ENCODE data around the gene LRRC58.

DNA sequence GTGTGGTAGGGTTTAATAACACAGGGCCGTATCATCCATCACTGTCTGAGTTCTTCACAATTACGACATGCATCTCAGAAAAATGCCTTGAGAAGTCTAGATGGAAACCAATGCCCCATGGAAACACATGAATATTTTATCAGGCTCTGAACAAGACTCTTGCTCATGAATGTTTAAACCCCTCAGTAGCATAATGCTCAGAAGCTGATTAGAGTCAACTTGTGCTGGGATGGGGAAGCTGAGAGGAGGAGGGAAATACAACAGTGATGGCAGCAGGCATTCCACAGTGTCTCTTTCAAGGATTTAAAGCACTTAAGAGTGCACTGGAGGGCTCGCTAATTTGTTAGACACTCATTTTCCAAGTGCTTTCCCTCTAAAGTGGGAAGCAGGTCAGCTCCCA is 67.9 kb downstream of the LRRC58 start:
- TF ChIP-seq, protein P1, sequence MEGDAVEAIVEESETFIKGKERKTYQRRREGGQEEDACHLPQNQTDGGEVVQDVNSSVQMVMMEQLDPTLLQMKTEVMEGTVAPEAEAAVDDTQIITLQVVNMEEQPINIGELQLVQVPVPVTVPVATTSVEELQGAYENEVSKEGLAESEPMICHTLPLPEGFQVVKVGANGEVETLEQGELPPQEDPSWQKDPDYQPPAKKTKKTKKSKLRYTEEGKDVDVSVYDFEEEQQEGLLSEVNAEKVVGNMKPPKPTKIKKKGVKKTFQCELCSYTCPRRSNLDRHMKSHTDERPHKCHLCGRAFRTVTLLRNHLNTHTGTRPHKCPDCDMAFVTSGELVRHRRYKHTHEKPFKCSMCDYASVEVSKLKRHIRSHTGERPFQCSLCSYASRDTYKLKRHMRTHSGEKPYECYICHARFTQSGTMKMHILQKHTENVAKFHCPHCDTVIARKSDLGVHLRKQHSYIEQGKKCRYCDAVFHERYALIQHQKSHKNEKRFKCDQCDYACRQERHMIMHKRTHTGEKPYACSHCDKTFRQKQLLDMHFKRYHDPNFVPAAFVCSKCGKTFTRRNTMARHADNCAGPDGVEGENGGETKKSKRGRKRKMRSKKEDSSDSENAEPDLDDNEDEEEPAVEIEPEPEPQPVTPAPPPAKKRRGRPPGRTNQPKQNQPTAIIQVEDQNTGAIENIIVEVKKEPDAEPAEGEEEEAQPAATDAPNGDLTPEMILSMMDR (IDR thresholded peaks at IDR 0.05; ENCODE audit: insufficient read depth, low read length, poor library complexity, severe bottlenecking) = no peak
- TF ChIP-seq EZH2phosphoT487 (conservative IDR thresholded peaks at IDR 0.05; ENCODE audit: low read length) = no peak

All from SU-DHL-6 (cell line).